ENCODE measurements around the gene RSPH6A. TPM values are rescaled to one million over a fixed set of nuclear protein-coding genes. Genes with fewer than 3 reads are reported as not detected.
A peak's percentile ranks its signal among the peaks of the same experiment; 100 is the strongest.

The RSPH6A gene
- total RNA-seq, 4 donors from 2014 or later: 0.38 to 0.68 TPM; not detected in 2

GRCh38 chr19:45773384-45773783 lies 41.7 kb downstream of the RSPH6A start:
- no peak overlapping the region for H3K27ac ChIP-seq
- H3K4me1 ChIP-seq: peaks cover 15% of the 10 kb centered on the region
- no peak for TF ChIP-seq EP300 (IDR thresholded peaks at IDR 0.05)
- TF ChIP-seq, protein P1, sequence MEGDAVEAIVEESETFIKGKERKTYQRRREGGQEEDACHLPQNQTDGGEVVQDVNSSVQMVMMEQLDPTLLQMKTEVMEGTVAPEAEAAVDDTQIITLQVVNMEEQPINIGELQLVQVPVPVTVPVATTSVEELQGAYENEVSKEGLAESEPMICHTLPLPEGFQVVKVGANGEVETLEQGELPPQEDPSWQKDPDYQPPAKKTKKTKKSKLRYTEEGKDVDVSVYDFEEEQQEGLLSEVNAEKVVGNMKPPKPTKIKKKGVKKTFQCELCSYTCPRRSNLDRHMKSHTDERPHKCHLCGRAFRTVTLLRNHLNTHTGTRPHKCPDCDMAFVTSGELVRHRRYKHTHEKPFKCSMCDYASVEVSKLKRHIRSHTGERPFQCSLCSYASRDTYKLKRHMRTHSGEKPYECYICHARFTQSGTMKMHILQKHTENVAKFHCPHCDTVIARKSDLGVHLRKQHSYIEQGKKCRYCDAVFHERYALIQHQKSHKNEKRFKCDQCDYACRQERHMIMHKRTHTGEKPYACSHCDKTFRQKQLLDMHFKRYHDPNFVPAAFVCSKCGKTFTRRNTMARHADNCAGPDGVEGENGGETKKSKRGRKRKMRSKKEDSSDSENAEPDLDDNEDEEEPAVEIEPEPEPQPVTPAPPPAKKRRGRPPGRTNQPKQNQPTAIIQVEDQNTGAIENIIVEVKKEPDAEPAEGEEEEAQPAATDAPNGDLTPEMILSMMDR (IDR thresholded peaks at IDR 0.05): no peak
- no peak for TF ChIP-seq POLR2A (IDR thresholded peaks at IDR 0.05)
- no peak for TF ChIP-seq POLR2AphosphoS5 (IDR thresholded peaks at IDR 0.05)
- 51% methylated on average over 2 of the region's 2 CpGs for WGBS
- no peak for DNase-seq (ENCODE audit: low spot score in 2 of 2)
- H3K27me3 ChIP-seq: no peaks in the 10 kb centered on the region
- H3K36me3 ChIP-seq: peaks cover 21% of the 10 kb centered on the region
- H3K9me3 ChIP-seq: no peaks in the 10 kb centered on the region
- no peak overlapping the region for H3K4me3 ChIP-seq

DNA sequence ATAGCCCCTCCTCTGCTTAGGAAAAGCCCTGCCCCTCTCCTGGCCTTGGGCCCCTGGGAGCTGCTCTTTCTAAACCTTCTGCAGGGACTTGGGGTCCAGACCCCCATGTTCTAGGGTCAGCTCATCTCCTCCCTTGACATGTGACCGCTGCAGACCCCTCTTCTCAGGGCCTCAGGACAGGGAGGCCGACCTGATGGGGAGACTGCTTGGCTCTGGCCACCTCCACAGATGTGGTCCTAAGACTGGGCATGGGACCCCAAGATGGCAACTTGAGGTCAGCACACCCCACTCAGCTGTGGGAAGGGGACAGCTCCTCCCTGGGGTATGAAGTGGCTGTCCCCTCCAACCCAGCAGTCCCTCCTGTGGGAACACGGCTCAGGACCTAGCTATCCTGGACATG lies 42.2 kb downstream of the RSPH6A start:
- H3K4me1 ChIP-seq: peaks cover 16% of the 10 kb centered on the region

DNA sequence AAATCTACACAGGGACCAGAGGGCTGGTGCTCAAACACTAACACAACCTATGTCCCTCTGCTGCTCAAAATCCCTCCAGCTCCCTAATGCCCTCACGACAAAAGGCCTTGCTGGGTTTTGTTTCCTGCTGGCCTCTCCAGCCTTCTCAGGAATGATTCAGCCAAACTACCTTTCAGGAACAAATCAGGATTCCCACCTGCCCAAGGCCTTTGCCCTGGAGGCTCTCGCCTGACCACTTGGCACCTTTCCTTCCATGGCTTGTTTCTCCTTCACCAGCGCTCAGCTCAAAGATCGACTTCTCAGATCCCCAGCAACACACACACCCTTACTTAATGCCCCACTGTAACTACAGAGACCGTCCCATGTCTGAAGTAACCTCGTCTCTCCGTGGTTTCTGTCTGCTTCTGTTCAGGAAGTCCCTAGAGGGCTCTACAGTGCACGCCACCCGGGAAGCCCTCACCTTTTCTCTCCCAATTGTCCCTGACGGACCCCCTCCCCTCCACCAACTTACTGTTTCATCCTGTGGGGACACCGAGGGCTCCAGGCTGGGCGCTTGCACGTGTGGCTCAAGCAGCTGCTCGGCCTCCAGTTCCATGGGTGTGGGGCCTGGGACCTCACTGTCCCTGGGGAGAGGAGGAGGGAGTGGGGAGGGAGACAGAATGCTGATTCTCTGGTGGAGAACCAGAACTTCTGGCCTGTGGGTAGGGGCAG lies 42.8 kb downstream of the RSPH6A start:
- H3K27me3 ChIP-seq: no peaks in the 10 kb centered on the region
- H3K9me3 ChIP-seq: no peaks in the 10 kb centered on the region
- H3K36me3 ChIP-seq: peaks cover 12% of the 10 kb centered on the region
- no peak for TF ChIP-seq POLR2A (IDR thresholded peaks at IDR 0.05)
- no peak for TF ChIP-seq POLR2AphosphoS5 (IDR thresholded peaks at IDR 0.05)
- TF ChIP-seq, protein P1 (IDR thresholded peaks at IDR 0.05): no peak
- no peak for TF ChIP-seq EP300 (IDR thresholded peaks at IDR 0.05)
- no peak overlapping the region for H3K4me3 ChIP-seq
- H3K4me1 ChIP-seq: peaks cover 22% of the 10 kb centered on the region
- WGBS: 88% methylated on average over 10 of the region's 14 CpGs
- DNase-seq (ENCODE audit: low spot score in 2 of 2): peak in 1 of 2 donors; percentile 74
- H3K27ac ChIP-seq: no peak overlapping the region

More for the DNA sequence above, 42.2 kb downstream of the RSPH6A start:
- no peak overlapping the region for H3K27ac ChIP-seq
- peaks cover 17% of the 10 kb centered on the region for H3K36me3 ChIP-seq
- no peak overlapping the region for H3K4me3 ChIP-seq
- DNase-seq (ENCODE audit: low spot score in 2 of 2): no peak
- TF ChIP-seq, protein P1 (IDR thresholded peaks at IDR 0.05): no peak
- no peak for TF ChIP-seq POLR2AphosphoS5 (IDR thresholded peaks at IDR 0.05)
- TF ChIP-seq EP300 (IDR thresholded peaks at IDR 0.05): no peak
- no peak for TF ChIP-seq POLR2A (IDR thresholded peaks at IDR 0.05)
- no peaks in the 10 kb centered on the region for H3K9me3 ChIP-seq
- WGBS: 100% methylated on average over 3 of the region's 3 CpGs
- no peaks in the 10 kb centered on the region for H3K27me3 ChIP-seq

DNA sequence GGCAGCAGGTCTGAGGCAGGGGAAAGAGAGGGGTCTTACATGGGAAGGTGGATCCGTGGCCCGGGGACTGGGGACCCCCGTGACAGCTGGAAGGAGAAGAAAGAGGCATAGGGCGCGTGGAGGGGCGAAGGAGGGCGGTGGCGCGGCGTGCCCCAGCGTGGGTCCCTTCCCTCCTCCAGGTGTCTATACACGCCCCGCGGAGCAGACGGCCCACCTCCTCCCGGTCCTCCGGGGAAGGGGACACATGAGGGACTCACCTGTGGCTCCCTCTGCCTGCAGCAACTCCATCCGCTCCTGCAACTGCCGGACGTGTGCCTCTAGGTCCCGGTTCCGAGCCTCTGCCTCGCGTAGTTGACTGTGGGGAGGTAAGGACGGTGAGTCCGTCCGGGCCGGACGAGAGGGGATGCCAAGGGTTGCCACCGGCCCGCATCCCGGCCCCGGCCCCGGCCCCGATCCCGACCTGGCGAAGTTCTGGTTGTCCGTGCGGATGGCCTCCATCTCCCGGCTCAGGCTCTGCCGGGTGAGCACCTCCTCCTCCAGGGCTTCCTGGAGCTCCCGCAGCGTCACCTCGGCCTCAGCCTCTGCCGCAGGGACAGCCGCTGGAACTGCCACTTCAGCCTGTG lies 43.7 kb downstream of the RSPH6A start:
- Histone ChIP-seq H3K9me3 (no peaks in the 10 kb centered on the region), H3K4me3 (peak overlapping the region; percentile 86), H3K27ac (peak overlapping the region; percentile 89), H3K36me3 (peaks cover 4% of the 10 kb centered on the region), H3K27me3 (no peaks in the 10 kb centered on the region), H3K4me1 (peaks cover 30% of the 10 kb centered on the region)
- WGBS: 84% methylated on average over 32 of the region's 46 CpGs
- DNase-seq (ENCODE audit: low spot score in 2 of 2): peak in 1 of 2 donors; percentile 77
- TF ChIP-seq, protein P1 (IDR thresholded peaks at IDR 0.05): no peak
- no peak for TF ChIP-seq EP300 (IDR thresholded peaks at IDR 0.05)
- TF ChIP-seq POLR2A (IDR thresholded peaks at IDR 0.05): no peak
- no peak for TF ChIP-seq POLR2AphosphoS5 (IDR thresholded peaks at IDR 0.05)

Data from suprapubic skin (tissue), 4 donors.